T-helper 22 cell (primary cell): ENCODE data around the gene LRRC59.
"Not testable (repeated sequence)": the region's sequence is repeated elsewhere in the genome, so short reads cannot be mapped to it uniquely, and the experiment has no call there.

ENCODE experiments used
- DNase-seq: peaks from one replicate; pipeline ENCODE4 v3.0.0-alpha.2; 2020; ENCODE audit warnings: low read depth

LRRC59 gene

GRCh38 chr17:50347117-50347893, 50.0 kb downstream of the LRRC59 start:
- no peak for DNase-seq

GRCh38 chr17:50346313-50347116, 50.8 kb downstream of the LRRC59 start:
- DNase-seq: no peak

GRCh38 chr17:50345432-50346312, 51.7 kb downstream of the LRRC59 start, which contains the start of gene XYLT2:
XYLT2 (plus strand) TSS chr17:50346126; CDS start chr17:50346141, 15 bp downstream.
- peak; percentile 85 for DNase-seq

- no peak for DNase-seq
Measured at GRCh38 chr17:50344731-50345365, 52.5 kb downstream of the LRRC59 start.

- DNase-seq: no peak
Measured at GRCh38 chr17:50339381-50339780, 57.9 kb downstream of the LRRC59 start.

- no peak for DNase-seq
Measured at GRCh38 chr17:50338645-50339044, 58.7 kb downstream of the LRRC59 start.

GRCh38 chr17:50337956-50338355, 59.4 kb downstream of the LRRC59 start:
- no peak for DNase-seq

GRCh38 chr17:50333291-50334057, 63.8 kb downstream of the LRRC59 start:
- not testable (repeated sequence) for DNase-seq

GRCh38 chr17:50332196-50332595, 65.1 kb downstream of the LRRC59 start:
- no peak for DNase-seq
